IMR-90 (cell line): ENCODE results near the gene GRPEL2.

Source experiments
- BHLHE40 ChIP-seq: fragments of 150-350 bp; IDR thresholded peaks from 2 replicates; pipeline ENCODE4 v1.6.1; 2016; ENCODE audit warnings: mild to moderate bottlenecking, low read depth, low read length
- CEBPB ChIP-seq: IDR thresholded peaks from 2 replicates; pipeline ENCODE4 v1.6.1; 2012; ENCODE audit warnings: low read depth, low read length, improper control_type of control experiment
- CHD1 ChIP-seq: IDR thresholded peaks from 2 replicates; pipeline ENCODE4 v1.6.1; 2012; ENCODE audit warnings: low read depth, low read length, improper control_type of control experiment
- ELK1 ChIP-seq: fragments of 150-350 bp; IDR thresholded peaks from 2 replicates; pipeline ENCODE4 v1.6.1; 2016; ENCODE audit warnings: low read depth, mild to moderate bottlenecking, low read length, moderate library complexity, borderline replicate concordance
- MAFK ChIP-seq: IDR thresholded peaks from 2 replicates; pipeline ENCODE4 v1.6.1; 2012; ENCODE audit warnings: low read depth, low read length, improper control_type of control experiment
- MAZ ChIP-seq: IDR thresholded peaks from 2 replicates; pipeline ENCODE4 v1.6.1; 2012; ENCODE audit warnings: low read depth, mild to moderate bottlenecking, low read length, improper control_type of control experiment, moderate library complexity, borderline replicate concordance
- MXI1 ChIP-seq: IDR thresholded peaks from 2 replicates; pipeline ENCODE4 v1.6.1; 2012; ENCODE audit warnings: low read depth, mild to moderate bottlenecking, low read length, moderate library complexity, borderline replicate concordance
- POLR2A ChIP-seq: IDR thresholded peaks from 2 replicates; pipeline ENCODE4 v1.6.1; 2012; ENCODE audit warnings: mild to moderate bottlenecking, low read depth, low read length
- RAD21 ChIP-seq: IDR thresholded peaks from 2 replicates; pipeline ENCODE4 v1.6.1; 2012; ENCODE audit warnings: low read length, improper control_type of control experiment
- RCOR1 ChIP-seq: IDR thresholded peaks from 2 replicates; pipeline ENCODE4 v1.6.1; 2012; ENCODE audit warnings: mild to moderate bottlenecking, low read length, improper control_type of control experiment; ENCODE audit not compliant: insufficient replicate concordance
- RFX5 ChIP-seq: IDR thresholded peaks from 2 replicates; pipeline ENCODE4 v1.8.0; 2012; ENCODE audit warnings: low read depth, mild to moderate bottlenecking, low read length, moderate library complexity
- SMC3 ChIP-seq: fragments of 150-350 bp; IDR thresholded peaks from 2 replicates; pipeline ENCODE4 v1.6.1; 2016; ENCODE audit warnings: low read depth, mild to moderate bottlenecking, antibody characterized with exemption, low read length, moderate library complexity
- TF ChIP-seq, protein P1 (sequence below): conservative IDR thresholded peaks from 2 replicates; pipeline ENCODE4 v1.5.1; 2012; ENCODE audit warnings: mild to moderate bottlenecking, low read depth, low read length, improper control_type of control experiment
- TF ChIP-seq, protein P2 (sequence below): fragments of 150-350 bp; IDR thresholded peaks from 2 replicates; pipeline ENCODE4 v1.6.1; 2017; ENCODE audit warnings: mild to moderate bottlenecking, antibody characterized with exemption, low read length, low read depth

GRCh38 chr5:149314571-149315111 is 30.7 kb upstream of the GRPEL2 start:
- TF ChIP-seq, protein P1, sequence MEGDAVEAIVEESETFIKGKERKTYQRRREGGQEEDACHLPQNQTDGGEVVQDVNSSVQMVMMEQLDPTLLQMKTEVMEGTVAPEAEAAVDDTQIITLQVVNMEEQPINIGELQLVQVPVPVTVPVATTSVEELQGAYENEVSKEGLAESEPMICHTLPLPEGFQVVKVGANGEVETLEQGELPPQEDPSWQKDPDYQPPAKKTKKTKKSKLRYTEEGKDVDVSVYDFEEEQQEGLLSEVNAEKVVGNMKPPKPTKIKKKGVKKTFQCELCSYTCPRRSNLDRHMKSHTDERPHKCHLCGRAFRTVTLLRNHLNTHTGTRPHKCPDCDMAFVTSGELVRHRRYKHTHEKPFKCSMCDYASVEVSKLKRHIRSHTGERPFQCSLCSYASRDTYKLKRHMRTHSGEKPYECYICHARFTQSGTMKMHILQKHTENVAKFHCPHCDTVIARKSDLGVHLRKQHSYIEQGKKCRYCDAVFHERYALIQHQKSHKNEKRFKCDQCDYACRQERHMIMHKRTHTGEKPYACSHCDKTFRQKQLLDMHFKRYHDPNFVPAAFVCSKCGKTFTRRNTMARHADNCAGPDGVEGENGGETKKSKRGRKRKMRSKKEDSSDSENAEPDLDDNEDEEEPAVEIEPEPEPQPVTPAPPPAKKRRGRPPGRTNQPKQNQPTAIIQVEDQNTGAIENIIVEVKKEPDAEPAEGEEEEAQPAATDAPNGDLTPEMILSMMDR = no peak
- TF ChIP-seq BHLHE40 (no peak), RCOR1 (no peak), MAZ (no peak), SMC3 (no peak), RAD21 (no peak), RFX5 (no peak), MXI1 (no peak), POLR2A (no peak), CEBPB (no peak), ELK1 (no peak), MAFK (no peak), CHD1 (no peak)
- TF ChIP-seq, protein P2, sequence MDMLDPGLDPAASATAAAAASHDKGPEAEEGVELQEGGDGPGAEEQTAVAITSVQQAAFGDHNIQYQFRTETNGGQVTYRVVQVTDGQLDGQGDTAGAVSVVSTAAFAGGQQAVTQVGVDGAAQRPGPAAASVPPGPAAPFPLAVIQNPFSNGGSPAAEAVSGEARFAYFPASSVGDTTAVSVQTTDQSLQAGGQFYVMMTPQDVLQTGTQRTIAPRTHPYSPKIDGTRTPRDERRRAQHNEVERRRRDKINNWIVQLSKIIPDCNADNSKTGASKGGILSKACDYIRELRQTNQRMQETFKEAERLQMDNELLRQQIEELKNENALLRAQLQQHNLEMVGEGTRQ = no peak
